ENCODE results near the gene ZNF552. TPM values are rescaled to one million over a fixed set of nuclear protein-coding genes. Genes with fewer than 3 reads are reported as not detected.
"Not testable (repeated sequence)": the region's sequence is repeated elsewhere in the genome, so short reads cannot be mapped to it uniquely, and the experiment has no call there.

The ZNF552 gene
- total RNA-seq, 1 donor from 2014 or later, result 19.0 TPM

GRCh38 chr19:57815247-57816075, 748 bp upstream of the ZNF552 start:
- Mint-ChIP-seq H3K27me3 (no peaks in the 10 kb centered on the region), H3K27ac (peak overlapping the region; percentile 93), H3K4me1 (ENCODE audit: unreplicated experiment) (peaks cover 40% of the 10 kb centered on the region), H3K4me3 (peak overlapping the region; percentile 96), H3K36me3 (peaks cover 9% of the 10 kb centered on the region), H3K9me3 (no peaks in the 10 kb centered on the region)
- TF ChIP-seq CTCF (conservative IDR thresholded peaks at IDR 0.05), result no peak
- no peak for DNase-seq (ENCODE audit: extremely low spot score, unreplicated experiment)

DNA sequence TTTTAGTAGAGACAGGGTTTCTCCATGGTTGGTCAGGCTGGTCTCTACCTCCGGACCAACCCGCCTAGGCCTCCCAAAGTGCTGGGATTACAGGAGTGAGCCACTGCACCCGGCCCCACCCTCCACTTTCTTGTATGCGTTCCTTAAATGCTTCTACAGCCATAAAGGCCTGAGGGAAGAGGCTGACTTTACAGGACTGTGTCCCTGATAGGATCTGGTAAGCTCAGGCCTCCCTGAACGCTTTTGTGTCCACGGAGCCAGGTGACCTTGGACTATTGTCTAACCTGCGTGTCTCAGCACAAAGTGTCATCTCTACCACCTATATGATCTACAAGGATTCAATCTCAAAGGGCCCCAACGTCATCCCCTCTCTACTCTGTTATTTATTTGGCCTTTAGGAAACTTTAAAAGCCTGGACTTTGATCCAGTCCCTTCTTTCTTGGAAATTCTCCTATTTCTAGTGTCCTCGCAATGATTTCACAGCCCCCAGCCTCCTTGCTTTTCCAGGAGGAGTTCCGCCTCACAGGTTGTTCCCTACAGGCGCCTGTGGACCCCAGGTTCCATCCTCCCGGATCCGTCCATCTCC, 701 bp downstream of the ZNF552 start:
- H3K4me1 Mint-ChIP-seq (ENCODE audit: unreplicated experiment), result peaks cover 32% of the 10 kb centered on the region
- peak overlapping the region; percentile 96 for H3K4me3 Mint-ChIP-seq
- H3K9me3 Mint-ChIP-seq, result no peaks in the 10 kb centered on the region

DNA sequence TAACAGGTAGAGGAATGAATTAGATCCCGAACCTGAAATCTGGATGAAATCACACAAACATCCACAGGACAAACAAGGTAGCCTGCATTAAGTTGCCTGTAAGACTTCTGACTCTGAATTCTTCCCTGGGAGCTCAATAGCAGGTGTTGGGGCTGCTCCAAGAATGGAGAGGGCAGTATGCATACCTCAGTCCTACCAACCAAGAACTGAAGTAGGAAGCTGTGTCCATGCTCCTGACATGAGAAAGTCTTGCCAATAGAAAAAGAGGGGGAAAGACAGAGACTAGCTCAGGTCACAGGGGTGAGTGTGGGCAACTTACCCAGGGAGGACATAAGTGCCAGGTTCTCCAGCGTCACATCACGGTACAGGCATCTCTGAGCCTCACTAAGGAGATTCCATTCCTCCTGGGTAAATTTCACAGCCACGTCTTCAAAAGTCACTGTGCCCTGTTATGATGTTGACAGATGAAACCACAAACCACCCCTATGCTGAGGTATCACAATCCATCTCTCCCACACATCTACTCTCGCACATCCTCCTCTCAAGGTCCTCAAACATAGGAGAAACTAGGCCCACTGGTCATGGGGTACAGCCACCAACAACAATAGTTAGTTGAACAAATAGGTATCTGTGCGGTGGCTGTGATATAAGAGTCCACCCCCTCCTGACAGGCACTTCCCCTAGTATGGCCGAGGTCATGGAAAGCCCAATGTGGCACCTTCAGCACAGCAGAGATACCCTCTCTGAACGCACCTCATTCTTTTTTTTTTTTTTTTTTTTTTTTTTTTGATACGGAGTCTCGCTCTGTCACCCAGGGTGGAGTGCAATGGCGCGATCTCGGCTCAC, 1.5 kb downstream of the ZNF552 start:
- Mint-ChIP-seq H3K4me1 (ENCODE audit: unreplicated experiment) (peaks cover 28% of the 10 kb centered on the region), H3K36me3 (peaks cover 20% of the 10 kb centered on the region), H3K27ac (peak overlapping the region; percentile 93), H3K4me3 (peak overlapping the region; percentile 96)
- H3K9me3 Mint-ChIP-seq; H3K27me3 Mint-ChIP-seq; DNase-seq (ENCODE audit: extremely low spot score, unreplicated experiment): not testable (repeated sequence)

More for the DNA sequence above, 701 bp downstream of the ZNF552 start:
- H3K27me3 Mint-ChIP-seq, result no peaks in the 10 kb centered on the region
- DNase-seq (ENCODE audit: extremely low spot score, unreplicated experiment), result no peak
- H3K36me3 Mint-ChIP-seq, result peaks cover 20% of the 10 kb centered on the region
- H3K27ac Mint-ChIP-seq, result peak overlapping the region; percentile 93
- no peak for TF ChIP-seq CTCF (conservative IDR thresholded peaks at IDR 0.05)

DNA sequence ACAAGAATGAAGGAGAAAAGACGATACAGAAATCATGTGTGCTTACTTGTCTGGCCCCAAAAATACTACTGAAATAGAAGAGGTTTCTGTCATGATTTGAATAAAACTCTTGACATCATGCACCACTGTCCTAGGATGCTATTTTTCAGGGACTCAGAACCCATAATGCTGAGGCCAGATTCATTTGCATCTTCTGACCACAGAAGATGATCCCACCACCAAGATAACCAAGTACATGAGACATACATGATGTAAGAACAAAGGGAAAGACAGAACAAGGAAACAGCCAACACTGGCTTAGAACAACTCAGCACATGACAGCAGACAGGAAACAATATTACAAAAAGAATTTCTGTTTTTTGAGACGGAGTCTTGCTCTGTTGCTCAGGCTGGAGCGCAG, 2.5 kb downstream of the ZNF552 start:
- no peak for TF ChIP-seq CTCF (conservative IDR thresholded peaks at IDR 0.05)
- H3K9me3 Mint-ChIP-seq, result no peaks in the 10 kb centered on the region
- H3K4me1 Mint-ChIP-seq (ENCODE audit: unreplicated experiment), result peaks cover 31% of the 10 kb centered on the region
- peak overlapping the region; percentile 93 for H3K27ac Mint-ChIP-seq
- DNase-seq (ENCODE audit: extremely low spot score, unreplicated experiment), result no peak
- no peaks in the 10 kb centered on the region for H3K27me3 Mint-ChIP-seq
- H3K36me3 Mint-ChIP-seq, result peaks cover 25% of the 10 kb centered on the region
- peak overlapping the region; percentile 84 for H3K4me3 Mint-ChIP-seq

- not testable (repeated sequence) for H3K27me3 Mint-ChIP-seq; H3K9me3 Mint-ChIP-seq; DNase-seq (ENCODE audit: extremely low spot score, unreplicated experiment)
- H3K4me1 Mint-ChIP-seq (ENCODE audit: unreplicated experiment), result peaks cover 28% of the 10 kb centered on the region
- H3K36me3 Mint-ChIP-seq, result peaks cover 31% of the 10 kb centered on the region
- peak overlapping the region; percentile 87 for H3K27ac Mint-ChIP-seq
- peak overlapping the region; percentile 67 for H3K4me3 Mint-ChIP-seq
These were observed 4.1 kb downstream of the ZNF552 start for GRCh38 chr19:57810410-57811295.

- no peak for DNase-seq (ENCODE audit: extremely low spot score, unreplicated experiment)
- peak overlapping the region; percentile 34 for H3K4me3 Mint-ChIP-seq
- H3K4me1 Mint-ChIP-seq (ENCODE audit: unreplicated experiment), result peaks cover 38% of the 10 kb centered on the region
- peak overlapping the region; percentile 6 for H3K27ac Mint-ChIP-seq
- H3K9me3 Mint-ChIP-seq, result no peaks in the 10 kb centered on the region
- H3K36me3 Mint-ChIP-seq, result peaks cover 36% of the 10 kb centered on the region
- H3K27me3 Mint-ChIP-seq, result no peaks in the 10 kb centered on the region
- TF ChIP-seq CTCF (conservative IDR thresholded peaks at IDR 0.05), result no peak
These were observed 7.2 kb downstream of the ZNF552 start for GRCh38 chr19:57807541-57807940.
